Measurements from ENCODE around the gene PLCG2. TPM values are rescaled to one million over a fixed set of nuclear protein-coding genes. Genes with fewer than 3 reads are reported as not detected.
"Not testable (repeated sequence)": the region's sequence is repeated elsewhere in the genome, so short reads cannot be mapped to it uniquely, and the experiment has no call there.

PLCG2 gene
- total RNA-seq, 2 donors from 2014 or later: 7.4 to 13.4 TPM

DNA sequence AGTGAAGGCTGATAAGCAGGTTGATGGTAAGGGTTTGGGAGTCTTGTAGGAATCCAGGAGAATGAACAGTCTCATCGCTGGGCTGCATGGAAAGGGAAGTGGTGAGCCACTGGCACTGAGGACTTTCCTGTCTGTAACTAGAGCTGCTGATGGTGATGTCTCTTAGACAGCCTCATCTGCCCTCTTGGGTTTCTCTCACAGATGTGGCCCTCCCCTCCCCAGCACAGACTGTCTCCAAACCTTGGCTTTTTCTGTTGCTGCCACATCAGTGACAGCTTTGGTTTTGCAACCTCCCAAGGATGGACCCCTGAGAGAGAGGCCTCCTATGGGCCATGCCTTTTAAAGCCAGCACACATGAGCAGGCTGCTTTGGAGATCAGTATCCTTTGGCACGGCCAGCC is 16.9 kb downstream of the PLCG2 start:
- peaks cover 0 to 9% of the 10 kb centered on the region in 2 donors for H3K4me1 ChIP-seq
- TF ChIP-seq, protein P1, sequence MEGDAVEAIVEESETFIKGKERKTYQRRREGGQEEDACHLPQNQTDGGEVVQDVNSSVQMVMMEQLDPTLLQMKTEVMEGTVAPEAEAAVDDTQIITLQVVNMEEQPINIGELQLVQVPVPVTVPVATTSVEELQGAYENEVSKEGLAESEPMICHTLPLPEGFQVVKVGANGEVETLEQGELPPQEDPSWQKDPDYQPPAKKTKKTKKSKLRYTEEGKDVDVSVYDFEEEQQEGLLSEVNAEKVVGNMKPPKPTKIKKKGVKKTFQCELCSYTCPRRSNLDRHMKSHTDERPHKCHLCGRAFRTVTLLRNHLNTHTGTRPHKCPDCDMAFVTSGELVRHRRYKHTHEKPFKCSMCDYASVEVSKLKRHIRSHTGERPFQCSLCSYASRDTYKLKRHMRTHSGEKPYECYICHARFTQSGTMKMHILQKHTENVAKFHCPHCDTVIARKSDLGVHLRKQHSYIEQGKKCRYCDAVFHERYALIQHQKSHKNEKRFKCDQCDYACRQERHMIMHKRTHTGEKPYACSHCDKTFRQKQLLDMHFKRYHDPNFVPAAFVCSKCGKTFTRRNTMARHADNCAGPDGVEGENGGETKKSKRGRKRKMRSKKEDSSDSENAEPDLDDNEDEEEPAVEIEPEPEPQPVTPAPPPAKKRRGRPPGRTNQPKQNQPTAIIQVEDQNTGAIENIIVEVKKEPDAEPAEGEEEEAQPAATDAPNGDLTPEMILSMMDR (IDR thresholded peaks at IDR 0.05): no peak
- H3K27me3 ChIP-seq: no peaks in the 10 kb centered on the region
- H3K9me3 ChIP-seq: no peaks in the 10 kb centered on the region
- no peak for DNase-seq (ENCODE audit: low spot score)
- H3K4me3 ChIP-seq: no peak overlapping the region
- H3K27ac ChIP-seq: no peak overlapping the region
- no peaks in the 10 kb centered on the region for H3K36me3 ChIP-seq

DNA sequence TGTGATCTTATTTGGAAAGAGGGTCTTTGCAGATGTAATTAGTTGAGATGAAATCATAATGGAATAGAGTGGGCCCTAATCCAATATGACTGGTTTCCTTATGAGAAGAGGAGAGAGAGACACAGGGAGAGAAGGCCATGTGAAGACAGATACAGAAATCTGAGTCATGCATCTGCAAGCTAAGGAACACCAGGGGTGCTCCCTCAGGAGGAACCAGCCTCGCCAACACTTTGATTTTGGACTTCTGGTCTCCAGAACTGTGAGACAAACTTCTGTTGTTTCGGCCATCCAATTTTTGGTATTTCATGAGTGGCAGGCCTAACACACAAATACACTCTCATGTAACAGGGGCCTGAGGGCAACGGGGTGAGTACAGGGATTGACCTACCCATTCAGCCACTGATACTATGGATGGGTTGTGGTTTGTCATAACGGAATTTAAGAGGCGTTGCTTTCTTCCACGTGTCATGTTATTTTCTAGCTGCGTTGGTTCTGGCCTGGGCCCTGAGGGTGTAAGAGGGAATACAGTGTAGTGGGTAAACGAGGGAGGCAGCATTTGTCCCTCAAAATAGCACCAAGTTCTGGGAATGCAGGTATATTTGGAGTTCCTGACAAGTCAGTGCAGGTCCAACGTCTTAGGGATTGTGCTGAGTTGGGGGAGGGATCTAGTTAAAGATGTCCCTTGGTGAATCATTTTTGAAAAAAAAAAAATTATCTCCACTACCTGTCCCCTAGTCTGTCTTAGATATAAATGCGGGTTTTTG is 17.7 kb downstream of the PLCG2 start:
- Histone ChIP-seq H3K27ac (no peak overlapping the region), H3K4me3 (no peak overlapping the region), H3K36me3 (no peaks in the 10 kb centered on the region), H3K9me3 (no peaks in the 10 kb centered on the region), H3K4me1 (peaks cover 0 to 9% of the 10 kb centered on the region in 2 donors), H3K27me3 (no peaks in the 10 kb centered on the region)
- DNase-seq (ENCODE audit: low spot score): no peak
- TF ChIP-seq, protein P1 (IDR thresholded peaks at IDR 0.05): no peak

DNA sequence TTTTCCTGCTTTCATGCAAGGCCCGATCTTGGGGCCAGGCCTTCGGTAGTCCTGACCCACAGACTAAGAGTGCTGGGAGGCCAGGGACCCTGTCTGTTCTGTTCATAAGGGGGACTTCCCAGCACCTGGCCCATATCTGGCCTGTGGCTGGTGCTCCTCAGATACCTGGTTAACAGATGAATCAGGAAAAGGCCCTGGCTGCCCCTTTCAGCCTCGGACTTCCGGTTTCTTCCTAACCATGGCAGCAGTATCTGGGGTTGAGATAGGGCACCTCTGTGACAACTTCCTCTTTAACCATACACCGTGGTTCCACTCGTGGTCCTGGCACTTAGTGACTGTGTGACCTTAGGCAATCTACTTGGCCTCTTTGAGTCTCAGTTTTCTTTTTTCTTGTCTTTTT is 18.4 kb downstream of the PLCG2 start:
- H3K9me3 ChIP-seq: no peaks in the 10 kb centered on the region
- H3K27ac ChIP-seq: no peak overlapping the region
- TF ChIP-seq, protein P1 (IDR thresholded peaks at IDR 0.05): no peak
- peaks cover 0 to 9% of the 10 kb centered on the region in 2 donors for H3K4me1 ChIP-seq
- H3K36me3 ChIP-seq: no peaks in the 10 kb centered on the region
- no peak overlapping the region for H3K4me3 ChIP-seq
- no peaks in the 10 kb centered on the region for H3K27me3 ChIP-seq
- DNase-seq (ENCODE audit: low spot score): no peak

DNA sequence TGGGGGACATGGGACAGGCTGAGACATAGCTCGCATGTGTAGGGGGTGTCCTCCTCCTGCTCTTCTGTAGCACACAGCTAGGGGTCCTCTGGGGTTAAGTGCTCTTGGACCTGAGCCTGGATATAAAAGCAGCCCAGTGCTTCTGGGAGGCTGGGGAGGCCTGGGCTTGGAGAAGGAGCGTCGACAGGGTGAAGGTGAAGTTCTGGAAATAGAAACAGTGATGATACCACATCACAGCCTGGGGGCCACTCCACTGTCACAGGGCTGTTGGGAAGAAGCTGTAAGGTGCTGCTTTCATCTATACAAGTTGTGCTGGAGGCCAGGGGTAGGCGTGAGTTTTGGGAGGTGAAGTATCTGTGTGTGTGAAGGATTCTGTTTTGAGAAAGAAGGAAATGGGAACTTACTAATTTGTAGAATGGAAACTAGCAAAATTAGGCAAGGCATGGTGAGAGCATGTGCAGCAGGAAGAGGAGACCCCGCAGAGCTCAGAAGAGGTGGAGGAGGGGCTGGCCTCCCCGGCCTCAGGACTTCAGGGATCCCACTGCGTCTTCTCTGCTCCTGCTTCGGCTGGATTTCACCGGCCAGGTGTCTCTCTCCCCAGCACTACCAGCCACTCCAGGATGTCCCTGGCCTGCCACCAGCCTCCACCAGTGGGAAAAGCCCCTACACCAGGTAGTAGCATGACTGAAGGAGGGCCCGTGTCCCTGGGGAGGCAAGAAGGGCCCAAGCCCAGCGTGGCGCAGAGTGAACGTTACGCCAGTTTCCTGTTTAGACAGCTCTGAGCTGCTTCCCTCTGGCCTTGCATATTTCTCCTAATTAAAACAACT is 19.4 kb downstream of the PLCG2 start:
- Histone ChIP-seq H3K9me3 (no peaks in the 10 kb centered on the region), H3K4me3 (no peak overlapping the region), H3K27me3 (no peaks in the 10 kb centered on the region), H3K4me1 (peaks cover 0 to 9% of the 10 kb centered on the region in 2 donors), H3K36me3 (no peaks in the 10 kb centered on the region), H3K27ac (peak overlapping the region; percentile 68 to 77)
- TF ChIP-seq, protein P1 (IDR thresholded peaks at IDR 0.05): no peak
- no peak for DNase-seq (ENCODE audit: low spot score)

DNA sequence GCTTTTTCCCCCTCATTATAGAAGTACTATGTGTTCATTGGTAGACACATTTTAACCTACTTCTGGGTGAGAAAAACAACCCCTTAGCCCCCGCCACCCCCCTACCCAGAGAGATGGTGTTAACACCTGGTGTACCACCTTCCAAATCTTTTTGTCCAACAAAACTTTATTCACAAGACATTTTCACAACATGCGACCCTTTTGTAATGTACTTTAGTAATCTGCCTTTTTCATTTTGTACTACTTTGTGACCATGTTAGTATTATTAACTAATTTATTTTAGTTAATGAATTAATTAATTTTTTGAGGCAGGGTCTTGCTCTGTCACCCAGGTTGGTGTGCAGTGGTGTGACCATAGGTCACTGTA is 20.0 kb downstream of the PLCG2 start:
- TF ChIP-seq, protein P1 (IDR thresholded peaks at IDR 0.05): no peak
- Histone ChIP-seq H3K4me3 (no peak overlapping the region), H3K9me3 (no peaks in the 10 kb centered on the region), H3K36me3 (no peaks in the 10 kb centered on the region), H3K27ac (peak overlapping the region; percentile 68 to 77), H3K27me3 (no peaks in the 10 kb centered on the region), H3K4me1 (peaks cover 0 to 9% of the 10 kb centered on the region in 2 donors)
- no peak for DNase-seq (ENCODE audit: low spot score)

DNA sequence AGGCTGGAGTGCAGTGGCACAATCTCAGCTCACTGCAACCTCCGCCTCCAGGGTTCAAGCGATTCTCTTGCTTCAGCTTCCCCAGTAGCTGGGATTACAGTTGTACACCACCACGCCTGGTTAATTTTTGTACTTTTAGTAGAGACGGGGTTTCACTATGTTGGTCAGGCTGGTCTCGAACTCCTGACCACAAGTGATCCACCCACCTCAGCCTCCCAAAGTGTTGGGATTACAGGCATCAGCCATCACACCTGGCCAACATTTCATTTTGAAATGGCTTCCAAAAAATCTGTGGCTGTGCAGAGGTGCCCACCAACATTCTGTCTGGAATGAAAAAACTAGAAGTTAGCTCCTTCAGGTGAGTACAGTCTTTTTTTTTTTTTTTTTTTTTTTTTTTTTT is 22.6 kb downstream of the PLCG2 start:
- not testable (repeated sequence) for H3K36me3 ChIP-seq; H3K4me1 ChIP-seq; H3K27me3 ChIP-seq; H3K9me3 ChIP-seq; H3K4me3 ChIP-seq; DNase-seq (ENCODE audit: low spot score); H3K27ac ChIP-seq

Data from right atrium auricular region (tissue), 2 donors.